Panc1 (cell line): Measurements from ENCODE around the gene CEBPA. TPM values are rescaled to one million over a fixed set of nuclear protein-coding genes. Genes with fewer than 3 reads are reported as not detected.

ENCODE experiments used
- ATAC-seq: fragments of 200-7000 bp; cut with Tn5 transposase; 2 replicates; pipeline ENCODE4 v1.9.1; 2020; ENCODE audit warnings: mild to moderate bottlenecking, moderate library complexity
- BruUV-seq: library from RNA; stranded (reverse); fragments of 400-500 nt; replicated peaks from 2 replicates; lab custom pipeline; 2021; lab: Mats Ljungman, UMichigan
- CTCF ChIA-PET: fragments of 300-600 bp; sonication (Branson Sonifier 250); formaldehyde crosslinking; loops from one replicate; lab custom pipeline; 2022; ENCODE audit warnings: antibody characterized with exemption; lab: Charles Lee
- POLR2A ChIA-PET: fragments of 300-600 bp; sonication (Branson Sonifier 250); formaldehyde crosslinking; loops from one replicate; lab custom pipeline; 2022; ENCODE audit warnings: antibody characterized with exemption; lab: Charles Lee
- DNase-seq: peaks from one replicate; pipeline ENCODE4 v3.0.0-alpha.2; 2010; ENCODE audit warnings: low read depth, low spot score
- H3K27ac ChIP-seq: 2 replicates; pipeline ENCODE4 v1.5.1; 2011; ENCODE audit warnings: mild to moderate bottlenecking, low read length, inconsistent platforms
- H3K27me3 ChIP-seq: fragments of 200-500 bp; sonication (Bioruptor generic); 2 replicates; pipeline ENCODE4 v1.6.0; 2014; ENCODE audit warnings: low read length, inconsistent platforms; ENCODE audit not compliant: control insufficient read depth, insufficient read depth
- H3K36me3 ChIP-seq: fragments of 200-500 bp; sonication (Bioruptor generic); 2 replicates; pipeline ENCODE4 v1.5.1; 2014; ENCODE audit warnings: inconsistent platforms, mild to moderate bottlenecking, low read length, moderate library complexity; ENCODE audit not compliant: control insufficient read depth, insufficient read depth
- H3K4me1 ChIP-seq: 2 replicates; pipeline ENCODE4 v1.5.1; 2011; ENCODE audit warnings: inconsistent platforms, mild to moderate bottlenecking, low read length, moderate library complexity; ENCODE audit not compliant: control insufficient read depth, insufficient read depth
- H3K4me3 ChIP-seq, 2 experiments: 2 replicates each; pipeline ENCODE4 v1.5.1; 2011 to 2012; ENCODE audit warnings: low read depth in 2 of 2, low read length in 2 of 2, mild to moderate bottlenecking in 2 of 2, inconsistent platforms in 1 of 2, moderate library complexity in 1 of 2
- H3K9me3 ChIP-seq: fragments of 200-500 bp; sonication (Bioruptor generic); 2 replicates; pipeline ENCODE4 v1.5.1; 2014; ENCODE audit warnings: low read depth, mild to moderate bottlenecking, inconsistent platforms, low read length, moderate library complexity; ENCODE audit not compliant: control insufficient read depth, insufficient read depth
- CTCF ChIP-seq: fragments of 450-650 bp; IDR thresholded peaks from 2 replicates; pipeline ENCODE4 v1.5.1; 2017; ENCODE audit warnings: mild to moderate bottlenecking
- POLR2AphosphoS5 ChIP-seq: IDR thresholded peaks from 2 replicates; pipeline ENCODE4 v1.6.1; 2012; ENCODE audit warnings: mild to moderate bottlenecking, low read depth, low read length, moderate library complexity
- REST ChIP-seq, 2 experiments: IDR thresholded peaks; 2 replicates each; pipeline ENCODE4 v1.6.1; 2011 to 2012; ENCODE audit warnings: low read depth in 2 of 2, control low read depth in 1 of 2, low read length in 1 of 2, mild to moderate bottlenecking in 1 of 2, moderate library complexity in 1 of 2; ENCODE audit not compliant: insufficient read depth in 1 of 2
- SIN3A ChIP-seq: IDR thresholded peaks from 2 replicates; pipeline ENCODE4 v1.6.1; 2012; ENCODE audit warnings: low read depth, mild to moderate bottlenecking, low read length, moderate library complexity, borderline replicate concordance; ENCODE audit not compliant: insufficient read depth
- TCF7L2 ChIP-seq: IDR thresholded peaks from 2 replicates; pipeline ENCODE4 v1.6.1; 2011; ENCODE audit warnings: mild to moderate bottlenecking, low read depth, low read length, inconsistent platforms
- in situ Hi-C: cut with HindIII; loops from 2 replicates; pipeline ENCODE4 v1.10.0; 2016; ENCODE audit warnings: low sequenced_read_pairs, low pct_unique_long_range_greater_than_20kb
- intact Hi-C: fragments of 100-400 bp; cut with micrococcal nuclease; formaldehyde crosslinking; loops from one replicate; pipeline ENCODE4 v1.10.0; 2022; ENCODE audit not compliant: unreplicated experiment
- total RNA-seq: library from RNA; stranded (reverse); gene quantifications from one replicate; pipeline ENCODE4 v1.2.1, GENCODE V29; 2021; ENCODE audit not compliant: unreplicated experiment

Gene CEBPA
- total RNA-seq, 1 experiment from 2014 or later: 1.6 TPM

GRCh38 chr19:33268162-33268991 is 34.0 kb downstream of the CEBPA start:
- TF ChIP-seq CTCF (no peak), TCF7L2 (no peak), POLR2AphosphoS5 (no peak), SIN3A (no peak), REST (IDR thresholded peaks at IDR 0.05; ENCODE audit: insufficient read depth in 1 of 2, low read depth in 2 of 2, low read length in 1 of 2) (no peak)
- H3K27ac ChIP-seq: no peak overlapping the region
- no peak overlapping the region for H3K4me3 ChIP-seq
- H3K4me1 ChIP-seq: no peaks in the 10 kb centered on the region
- CTCF ChIA-PET: no interaction called here
- no peaks in the 10 kb centered on the region for H3K36me3 ChIP-seq
- no peak; the same call in 1 of the 2 replicates for ATAC-seq
- POLR2A ChIA-PET: no interaction called here
- intact Hi-C loops: no loop called here
- no peak for DNase-seq
- no peaks in the 10 kb centered on the region for H3K9me3 ChIP-seq
- no peaks in the 10 kb centered on the region for H3K27me3 ChIP-seq
- no TSS peak for BruUV-seq
- in situ Hi-C loops: no loop called here

DNA sequence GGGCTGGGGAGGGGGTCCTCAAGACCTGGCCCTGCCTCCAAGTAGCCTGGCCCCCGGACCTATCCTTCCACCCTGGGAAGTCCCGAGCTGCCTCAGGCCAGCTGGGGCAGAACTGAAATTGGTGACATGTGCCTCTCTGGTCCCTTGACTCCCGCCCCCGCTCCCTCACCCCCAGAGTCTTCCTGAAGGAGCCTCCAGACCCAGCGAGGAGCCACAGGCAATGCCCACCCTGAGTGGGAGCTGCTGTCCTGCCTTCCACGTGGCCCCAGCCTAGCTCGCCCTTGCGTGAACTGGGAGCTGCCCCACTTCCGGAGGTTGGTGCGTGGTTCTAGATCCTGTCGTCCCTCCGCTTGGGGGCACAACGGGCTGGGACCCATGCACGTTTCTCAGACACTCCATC is 34.6 kb downstream of the CEBPA start:
- in situ Hi-C loops: no loop called here
- H3K36me3 ChIP-seq: no peaks in the 10 kb centered on the region
- H3K9me3 ChIP-seq: no peaks in the 10 kb centered on the region
- ChIA-PET CTCF (no interaction called here), POLR2A (no interaction called here)
- no TSS peak for BruUV-seq
- intact Hi-C loops: no loop called here
- H3K4me1 ChIP-seq: no peaks in the 10 kb centered on the region
- no peak for TF ChIP-seq REST (IDR thresholded peaks at IDR 0.05; ENCODE audit: insufficient read depth in 1 of 2, low read depth in 2 of 2, low read length in 1 of 2)
- TF ChIP-seq TCF7L2: no peak
- no peak for TF ChIP-seq SIN3A
- no peak for TF ChIP-seq CTCF
- TF ChIP-seq POLR2AphosphoS5: no peak
- no peaks in the 10 kb centered on the region for H3K27me3 ChIP-seq
- ATAC-seq: no peak
- no peak for DNase-seq
- no peak overlapping the region for H3K27ac ChIP-seq
- no peak overlapping the region for H3K4me3 ChIP-seq
